ENCODE measurements around the gene POU3F1.
"Not testable (repeated sequence)": the region's sequence is repeated elsewhere in the genome, so short reads cannot be mapped to it uniquely, and the experiment has no call there.

The POU3F1 gene

GRCh38 chr1:38046884-38047602 is 450 bp upstream of the POU3F1 start:
- peak; percentile 77 to 83 for DNase-seq

- no peak for DNase-seq
Observed at GRCh38 chr1:38045401-38046332, 926 bp downstream of the POU3F1 start.

GRCh38 chr1:38044221-38045215 is 2.1 kb downstream of the POU3F1 start:
- no peak for DNase-seq

- no peak for DNase-seq
Observed at GRCh38 chr1:38043036-38043747, 3.4 kb downstream of the POU3F1 start.

- DNase-seq, result no peak
Observed at GRCh38 chr1:38041936-38042834, 4.4 kb downstream of the POU3F1 start.

GRCh38 chr1:38039331-38040088 is 7.1 kb downstream of the POU3F1 start:
- no peak for DNase-seq

- DNase-seq, result no peak
Observed at GRCh38 chr1:38038861-38039260, 7.7 kb downstream of the POU3F1 start.

GRCh38 chr1:38037221-38037939 is 9.2 kb downstream of the POU3F1 start:
- no peak for DNase-seq

GRCh38 chr1:38034871-38035270 is 11.7 kb downstream of the POU3F1 start:
- DNase-seq, result no peak

GRCh38 chr1:38032992-38033391 is 13.6 kb downstream of the POU3F1 start:
- not testable (repeated sequence) for DNase-seq

- no peak for DNase-seq
Observed at GRCh38 chr1:38031513-38031866, 15.1 kb downstream of the POU3F1 start.

GRCh38 chr1:38030596-38031512 is 15.7 kb downstream of the POU3F1 start:
- DNase-seq, result no peak

- DNase-seq, result peak; percentile 39 to 54
Observed at GRCh38 chr1:38029685-38030511, 16.7 kb downstream of the POU3F1 start.

GRCh38 chr1:38029081-38029681 is 17.4 kb downstream of the POU3F1 start:
- DNase-seq, result no peak

GRCh38 chr1:38028671-38029070 is 17.9 kb downstream of the POU3F1 start:
- no peak for DNase-seq

- DNase-seq, result no peak
Observed at GRCh38 chr1:38028105-38028591, 18.4 kb downstream of the POU3F1 start.

Data from CD4-positive, alpha-beta T cell treated with Interleukin-4 for 1 hour (primary cell).